H1 (cell line): ENCODE measurements around the gene HSD11B1. TPM values are rescaled to one million over a fixed set of nuclear protein-coding genes. Genes with fewer than 3 reads are reported as not detected.

Experiments used
- FOSL1 ChIP-seq: IDR thresholded peaks from 2 replicates; pipeline ENCODE4 v1.6.1; 2011; ENCODE audit warnings: mild to moderate bottlenecking, low read depth, low read length, moderate library complexity; ENCODE audit not compliant: insufficient read depth
- GTF2F1 ChIP-seq: IDR thresholded peaks from 2 replicates; pipeline ENCODE4 v1.6.1; 2012; ENCODE audit warnings: low read depth, low read length, improper control_type of control experiment, borderline replicate concordance
- KDM4A ChIP-seq: IDR thresholded peaks from one replicate; pipeline ENCODE4 v1.7.1; 2012; ENCODE audit warnings: low read depth, mild to moderate bottlenecking, moderate library complexity, low read length, inconsistent platforms; ENCODE audit not compliant: severe bottlenecking
- PHF8 ChIP-seq: fragments of 200-600 bp; sonication (generic); conservative IDR thresholded peaks from 2 replicates; pipeline ENCODE4 v1.7.1; 2012; ENCODE audit warnings: low read depth, mild to moderate bottlenecking, inconsistent platforms, low read length, moderate library complexity
- RNF2 ChIP-seq: fragments of 200-900, 300-1000 bp; sonication (generic); IDR thresholded peaks from 2 replicates; pipeline ENCODE4 v1.7.1; 2016; ENCODE audit warnings: borderline replicate concordance, low read depth, mild to moderate bottlenecking, antibody characterized with exemption, low read length; ENCODE audit not compliant: poor library complexity, severe bottlenecking; ENCODE audit errors: missing control alignments
- SAP30 ChIP-seq: fragments of 300-600 bp; sonication (generic); IDR thresholded peaks from 2 replicates; pipeline ENCODE4 v1.7.1; 2012; ENCODE audit warnings: low read length, moderate library complexity, mild to moderate bottlenecking, inconsistent platforms; ENCODE audit not compliant: insufficient read depth, insufficient replicate concordance
- SP4 ChIP-seq: IDR thresholded peaks from 2 replicates; pipeline ENCODE4 v1.6.1; 2012; ENCODE audit warnings: low read length, inconsistent platforms
- TBP ChIP-seq: IDR thresholded peaks from 2 replicates; pipeline ENCODE4 v1.6.1; 2011; ENCODE audit warnings: low read depth, low read length, improper control_type of control experiment
- polyA plus RNA-seq, 7 experiments: library from polyadenylated mRNA; depleted of rRNA in 3 of 7; stranded (reverse) in 5 of 7; unstranded in 2 of 7; fragments of >200 nt in 5 of 7; fragments of 200-250 nt in 2 of 7; gene quantifications; 1 replicate in 5 of 7; 2 replicates in 1 of 7; 4 replicates in 1 of 7; pipeline versions ENCODE4 v1.2.1 to v1.2.3, GENCODE V29; 2011 to 2013; ENCODE audit warnings: missing spikeins in 2 of 7, mixed read lengths in 2 of 7
- total RNA-seq: library from RNA; stranded (reverse); fragmentation: NEBNext Ultra II Directional; extraction: Animal tissue kit (Norgen Biotek cat#: 25700); gene quantifications from 2 replicates; pipeline ENCODE4 v1.2.1, GENCODE V29; 2021

The HSD11B1 gene
- total and polyA plus RNA-seq, 2 of the 8 experiments (the other 6 are each of a cell fraction or from before 2014, with no cell fraction given) = not detected

DNA sequence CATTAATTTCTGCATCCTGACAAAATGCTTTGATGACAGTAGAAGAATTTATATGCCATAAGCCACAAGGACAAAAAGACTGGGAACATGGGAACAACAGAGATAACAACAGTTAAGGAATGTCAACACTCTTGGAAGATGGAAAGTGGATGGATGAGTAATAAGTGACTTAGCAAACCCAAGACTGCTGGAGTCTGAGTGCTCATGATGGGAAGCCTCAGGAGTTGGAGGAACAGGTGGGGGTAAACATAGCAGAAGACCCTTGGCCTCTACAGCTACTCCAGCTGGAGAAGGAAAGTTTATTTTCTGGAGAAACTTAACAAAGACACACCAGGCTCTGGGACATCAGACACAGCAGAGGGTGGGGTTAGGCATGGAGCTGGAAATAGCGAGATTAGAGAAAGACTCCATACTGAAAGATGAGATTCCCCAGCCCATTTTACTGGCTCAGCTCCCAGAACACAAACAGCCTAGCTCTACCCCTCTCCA is 15.9 kb upstream of the HSD11B1 start (continued):
- TF ChIP-seq GTF2F1 (no peak), TBP (no peak), KDM4A (no peak), SAP30 (no peak), SP4 (no peak), PHF8 (no peak), FOSL1 (no peak), RNF2 (no peak)
